Liver (tissue), 9 donors: Measurements from ENCODE around the gene SCIN. TPM values are rescaled to one million over a fixed set of nuclear protein-coding genes. Genes with fewer than 3 reads are reported as not detected.

Experiments
- DNase-seq: peaks from one replicate; pipeline ENCODE4 v3.0.0-alpha.2; 2017; ENCODE audit warnings: low spot score
- H3K27ac ChIP-seq, 2 donors: one replicate each; pipeline ENCODE4 v1.7.0; 2013; ENCODE audit warnings: inconsistent platforms in 2 of 2, low read length in 2 of 2, control low read depth in 1 of 2, low read depth in 1 of 2, mild to moderate bottlenecking in 1 of 2
- H3K27me3 ChIP-seq, 4 donors: one replicate each; pipeline versions ENCODE4 v1.6.1 to v1.7.0; 2013; ENCODE audit warnings: low read length in 3 of 4, inconsistent platforms in 1 of 4, mild to moderate bottlenecking in 1 of 4, moderate library complexity in 1 of 4; ENCODE audit not compliant: control insufficient read depth in 4 of 4, insufficient read depth in 4 of 4
- H3K36me3 ChIP-seq, 4 donors: one replicate each; pipeline versions ENCODE4 v1.6.1 to v1.7.0; 2013; ENCODE audit warnings: low read length in 3 of 4, mild to moderate bottlenecking in 3 of 4, low read depth in 1 of 4, moderate library complexity in 1 of 4; ENCODE audit not compliant: control insufficient read depth in 4 of 4, insufficient read depth in 3 of 4
- H3K4me1 ChIP-seq, 4 donors: one replicate each; pipeline versions ENCODE4 v1.6.1 to v1.7.0; 2013; ENCODE audit warnings: low read length in 3 of 4, mild to moderate bottlenecking in 3 of 4, moderate library complexity in 1 of 4; ENCODE audit not compliant: control insufficient read depth in 4 of 4, insufficient read depth in 4 of 4
- H3K4me3 ChIP-seq, 3 donors: one replicate each; pipeline versions ENCODE4 v1.6.1 to v1.7.0; 2013; ENCODE audit warnings: low read length in 3 of 3, control low read depth in 1 of 3, low read depth in 1 of 3, mild to moderate bottlenecking in 1 of 3
- H3K9ac ChIP-seq, 2 donors: one replicate each; pipeline ENCODE4 v1.7.0; 2013; ENCODE audit warnings: low read length in 2 of 2, mild to moderate bottlenecking in 2 of 2, moderate library complexity in 2 of 2, control low read depth in 1 of 2, low read depth in 1 of 2
- H3K9me3 ChIP-seq, 4 donors: one replicate each; pipeline versions ENCODE4 v1.6.1 to v1.7.0; 2013; ENCODE audit warnings: low read length in 3 of 4; ENCODE audit not compliant: control insufficient read depth in 4 of 4
- CTCF ChIP-seq: fragments of 150-350 bp; IDR thresholded peaks from 2 replicates; pipeline ENCODE4 v1.5.1; 2017; ENCODE audit warnings: improper control_type of control experiment, low read depth, low read length; ENCODE audit not compliant: missing input control
- EGR1 ChIP-seq, 2 donors: IDR thresholded peaks; 2 replicates each; pipeline ENCODE4 v1.6.1; 2016 to 2018; ENCODE audit warnings: antibody characterized with exemption in 2 of 2, low read depth in 2 of 2
- FOXA1 ChIP-seq: IDR thresholded peaks from 2 replicates; pipeline ENCODE4 v1.6.1; 2016; ENCODE audit warnings: antibody characterized with exemption
- FOXA2 ChIP-seq: IDR thresholded peaks from 2 replicates; pipeline ENCODE4 v1.6.1; 2016; ENCODE audit warnings: antibody characterized with exemption
- HNF4A ChIP-seq, 2 donors: conservative IDR thresholded peaks; 2 replicates each; pipeline ENCODE4 v1.6.1; 2016; ENCODE audit warnings: antibody characterized with exemption in 2 of 2, mild to moderate bottlenecking in 2 of 2
- HNF4G ChIP-seq: IDR thresholded peaks from 2 replicates; pipeline ENCODE4 v1.6.1; 2016; ENCODE audit warnings: antibody characterized with exemption
- JUND ChIP-seq, 2 donors: IDR thresholded peaks; 2 replicates each; pipeline ENCODE4 v1.6.1; 2016; ENCODE audit warnings: antibody characterized with exemption in 2 of 2
- NR2F2 ChIP-seq: IDR thresholded peaks from 2 replicates; pipeline ENCODE4 v1.6.1; 2016; ENCODE audit warnings: antibody characterized with exemption
- RAD21 ChIP-seq, 2 donors: IDR thresholded peaks; 2 replicates each; pipeline ENCODE4 v1.6.1; 2016; ENCODE audit warnings: antibody characterized with exemption in 2 of 2, mild to moderate bottlenecking in 2 of 2
- RXRA ChIP-seq, 2 donors: IDR thresholded peaks; 2 replicates each; pipeline ENCODE4 v1.6.1; 2017 to 2018; ENCODE audit warnings: antibody characterized with exemption in 2 of 2, mild to moderate bottlenecking in 1 of 2
- YY1 ChIP-seq: IDR thresholded peaks from 2 replicates; pipeline ENCODE4 v1.6.1; 2016; ENCODE audit warnings: antibody characterized with exemption, mild to moderate bottlenecking
- WGBS: extraction: QIAGEN DNeasy Blood & Tissue Kit; methylation state at CpG from one replicate; pipeline ENCODE4 v1.1.7; 2013; 5-methylcytosine and 5-hydroxymethylcytosine counted together
- polyA plus RNA-seq, 2 donors: library from polyadenylated mRNA; stranded (reverse) in 1 of 2; unstranded in 1 of 2; fragments of 200-250 nt in 1 of 2; fragments of >200 nt in 1 of 2; fragmentation: Nextera tagmentation in 1 of 2; extraction: Ambion mirVana in 1 of 2; gene quantifications; one replicate each; pipeline versions ENCODE4 v1.2.1 to v1.2.3, GENCODE V29; 2013 to 2015
- total RNA-seq, 2 donors: library from RNA; depleted of rRNA; stranded (reverse); fragments of >200 nt; gene quantifications; one replicate each; pipeline ENCODE4 v1.2.3, GENCODE V29; 2014
- TF ChIP-seq, protein P1 (sequence below): IDR thresholded peaks from 2 replicates; pipeline ENCODE4 v1.6.1; 2016; ENCODE audit warnings: antibody characterized with exemption, mild to moderate bottlenecking
- donor health status: healthy.
- donor health status: healthy.
- donor health status: healthy.
- donor health status: healthy.
- donor health status: healthy.

SCIN gene
- total and polyA plus RNA-seq, 4 donors = 0.05 to 0.23 TPM; not detected in 2

DNA sequence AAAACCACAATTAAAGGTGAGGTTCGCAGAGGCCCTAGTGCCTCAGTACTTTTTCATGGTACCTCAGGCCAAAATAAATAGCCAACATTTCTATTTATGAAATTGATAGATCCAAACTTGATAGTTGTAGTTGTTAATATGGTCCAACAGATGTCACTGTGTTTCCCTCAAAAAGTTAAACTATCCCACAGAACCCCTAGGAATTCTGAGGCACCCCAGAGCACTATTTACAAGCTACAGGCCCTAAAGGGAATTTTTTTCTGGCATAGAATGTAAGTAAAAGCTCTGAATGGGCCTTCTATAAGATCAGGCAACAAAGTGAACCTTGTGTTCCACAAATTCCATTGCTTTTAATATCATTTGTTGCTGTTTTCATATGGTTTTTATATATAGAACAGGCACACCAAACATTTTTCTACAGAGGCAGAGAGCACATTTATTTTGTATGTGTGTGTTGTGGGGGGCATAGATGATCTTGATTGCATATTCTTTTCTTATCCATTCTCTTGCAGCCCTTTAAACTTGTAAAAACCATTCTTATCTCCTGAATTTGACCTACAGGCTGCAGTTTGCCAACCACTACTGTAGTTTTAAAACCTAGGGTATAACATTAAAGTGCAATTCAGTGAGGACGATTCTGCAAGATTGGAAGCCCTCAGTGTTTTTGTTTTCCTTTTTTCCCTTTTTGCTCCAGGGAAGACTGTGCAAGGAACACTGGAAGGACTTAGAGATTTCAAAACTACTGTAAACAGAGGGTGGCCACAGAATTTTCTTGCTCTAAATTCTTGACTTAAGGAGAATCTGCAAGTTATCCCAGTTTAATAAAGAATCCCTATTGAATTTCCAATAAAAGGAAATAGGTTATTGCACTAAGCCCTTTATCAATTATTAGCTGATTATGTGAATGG lies 113.4 kb downstream of the SCIN start:
- DNase-seq = no peak
- TF ChIP-seq, protein P1, sequence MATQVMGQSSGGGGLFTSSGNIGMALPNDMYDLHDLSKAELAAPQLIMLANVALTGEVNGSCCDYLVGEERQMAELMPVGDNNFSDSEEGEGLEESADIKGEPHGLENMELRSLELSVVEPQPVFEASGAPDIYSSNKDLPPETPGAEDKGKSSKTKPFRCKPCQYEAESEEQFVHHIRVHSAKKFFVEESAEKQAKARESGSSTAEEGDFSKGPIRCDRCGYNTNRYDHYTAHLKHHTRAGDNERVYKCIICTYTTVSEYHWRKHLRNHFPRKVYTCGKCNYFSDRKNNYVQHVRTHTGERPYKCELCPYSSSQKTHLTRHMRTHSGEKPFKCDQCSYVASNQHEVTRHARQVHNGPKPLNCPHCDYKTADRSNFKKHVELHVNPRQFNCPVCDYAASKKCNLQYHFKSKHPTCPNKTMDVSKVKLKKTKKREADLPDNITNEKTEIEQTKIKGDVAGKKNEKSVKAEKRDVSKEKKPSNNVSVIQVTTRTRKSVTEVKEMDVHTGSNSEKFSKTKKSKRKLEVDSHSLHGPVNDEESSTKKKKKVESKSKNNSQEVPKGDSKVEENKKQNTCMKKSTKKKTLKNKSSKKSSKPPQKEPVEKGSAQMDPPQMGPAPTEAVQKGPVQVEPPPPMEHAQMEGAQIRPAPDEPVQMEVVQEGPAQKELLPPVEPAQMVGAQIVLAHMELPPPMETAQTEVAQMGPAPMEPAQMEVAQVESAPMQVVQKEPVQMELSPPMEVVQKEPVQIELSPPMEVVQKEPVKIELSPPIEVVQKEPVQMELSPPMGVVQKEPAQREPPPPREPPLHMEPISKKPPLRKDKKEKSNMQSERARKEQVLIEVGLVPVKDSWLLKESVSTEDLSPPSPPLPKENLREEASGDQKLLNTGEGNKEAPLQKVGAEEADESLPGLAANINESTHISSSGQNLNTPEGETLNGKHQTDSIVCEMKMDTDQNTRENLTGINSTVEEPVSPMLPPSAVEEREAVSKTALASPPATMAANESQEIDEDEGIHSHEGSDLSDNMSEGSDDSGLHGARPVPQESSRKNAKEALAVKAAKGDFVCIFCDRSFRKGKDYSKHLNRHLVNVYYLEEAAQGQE = no peak
- TF ChIP-seq CTCF (peak; percentile 25), RAD21 (IDR thresholded peaks at IDR 0.05) (peak; percentile 65 to 76)
- Histone ChIP-seq H3K9ac (no peak overlapping the region), H3K27ac (no peak overlapping the region), H3K27me3 (no peaks in the 10 kb centered on the region), H3K4me3 (no peak overlapping the region), H3K4me1 (peaks cover 0 to 10% (median 1%) of the 10 kb centered on the region in 4 donors), H3K9me3 (no peaks in the 10 kb centered on the region), H3K36me3 (no peaks in the 10 kb centered on the region)
- WGBS = 58% methylated on average over 2 of the region's 2 CpGs

GRCh38 chr7:12684733-12685132 lies 114.2 kb downstream of the SCIN start:
- H3K27me3 ChIP-seq = no peaks in the 10 kb centered on the region
- H3K36me3 ChIP-seq = no peaks in the 10 kb centered on the region
- H3K4me1 ChIP-seq = peaks cover 0 to 17% (median 1%) of the 10 kb centered on the region in 4 donors
- H3K4me3 ChIP-seq = no peak overlapping the region
- H3K9ac ChIP-seq = no peak overlapping the region
- WGBS = 96% methylated on average over 19 of the region's 19 CpGs
- H3K9me3 ChIP-seq = no peaks in the 10 kb centered on the region
- H3K27ac ChIP-seq = no peak overlapping the region
- DNase-seq = no peak
- TF ChIP-seq RXRA (IDR thresholded peaks at IDR 0.05) (no peak), YY1 (no peak), HNF4G (no peak), JUND (IDR thresholded peaks at IDR 0.05) (no peak), FOXA2 (no peak), EGR1 (IDR thresholded peaks at IDR 0.05; ENCODE audit: low read depth in 2 of 2) (no peak), HNF4A (conservative IDR thresholded peaks at IDR 0.05) (no peak)

DNA sequence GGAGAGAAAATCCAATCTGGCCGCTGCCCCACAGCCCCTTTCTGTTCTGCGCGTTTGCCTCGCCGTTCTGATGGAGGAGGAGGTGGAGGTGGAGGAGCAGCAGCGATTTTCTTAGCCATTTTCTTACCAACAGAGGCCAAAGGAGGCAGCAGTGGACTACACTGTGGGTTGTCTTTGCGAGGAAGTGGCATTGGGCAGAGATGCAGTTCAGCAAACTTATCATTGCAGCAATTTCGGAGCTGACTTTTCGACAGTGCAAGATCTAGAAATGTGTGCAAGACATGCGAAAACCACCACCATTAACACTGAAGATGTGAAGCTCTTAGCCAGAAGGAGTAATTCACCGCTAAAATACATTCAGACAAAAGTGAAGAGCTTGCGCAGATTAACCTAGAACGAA lies 115.0 kb downstream of the SCIN start:
- no peak overlapping the region for H3K4me3 ChIP-seq
- TF ChIP-seq CTCF (peak; percentile 25), FOXA1 (no peak), NR2F2 (no peak), RAD21 (IDR thresholded peaks at IDR 0.05) (peak; percentile 63 to 76)
- no peak overlapping the region for H3K9ac ChIP-seq
- no peaks in the 10 kb centered on the region for H3K27me3 ChIP-seq
- H3K4me1 ChIP-seq = peaks cover 0 to 17% (median 1%) of the 10 kb centered on the region in 4 donors
- no peak for DNase-seq
- no peaks in the 10 kb centered on the region for H3K36me3 ChIP-seq
- WGBS = 68% methylated on average over 13 of the region's 13 CpGs
- no peaks in the 10 kb centered on the region for H3K9me3 ChIP-seq
- no peak overlapping the region for H3K27ac ChIP-seq
